Measurements from ENCODE around the gene MECP2.

Gene MECP2

GRCh38 chrX:154030715-154031305 lies 66.7 kb downstream of the MECP2 start:
- DNase-seq = no peak

- DNase-seq = no peak
Observed at GRCh38 chrX:154030266-154030665, 67.3 kb downstream of the MECP2 start.

DNA sequence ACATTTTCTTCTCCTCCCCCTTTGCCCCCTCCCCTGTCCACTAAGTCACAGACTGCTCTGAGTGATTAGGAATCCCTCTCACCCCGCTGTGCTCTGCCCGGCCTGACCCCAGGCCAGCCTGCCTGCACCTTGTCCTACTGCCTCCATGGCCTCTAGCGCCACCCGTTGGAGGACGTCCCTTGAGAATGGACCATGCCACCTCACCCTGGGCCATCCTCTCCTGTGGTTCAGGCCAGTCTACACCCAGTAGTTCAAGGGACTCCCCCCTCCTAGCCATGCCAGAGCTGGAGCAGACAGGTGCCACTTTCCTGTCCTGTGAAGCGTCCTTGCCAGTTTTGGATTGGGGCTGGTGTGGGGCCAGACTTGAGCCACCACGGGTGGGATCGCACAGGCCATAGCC lies 68.1 kb downstream of the MECP2 start:
- DNase-seq = no peak

DNA sequence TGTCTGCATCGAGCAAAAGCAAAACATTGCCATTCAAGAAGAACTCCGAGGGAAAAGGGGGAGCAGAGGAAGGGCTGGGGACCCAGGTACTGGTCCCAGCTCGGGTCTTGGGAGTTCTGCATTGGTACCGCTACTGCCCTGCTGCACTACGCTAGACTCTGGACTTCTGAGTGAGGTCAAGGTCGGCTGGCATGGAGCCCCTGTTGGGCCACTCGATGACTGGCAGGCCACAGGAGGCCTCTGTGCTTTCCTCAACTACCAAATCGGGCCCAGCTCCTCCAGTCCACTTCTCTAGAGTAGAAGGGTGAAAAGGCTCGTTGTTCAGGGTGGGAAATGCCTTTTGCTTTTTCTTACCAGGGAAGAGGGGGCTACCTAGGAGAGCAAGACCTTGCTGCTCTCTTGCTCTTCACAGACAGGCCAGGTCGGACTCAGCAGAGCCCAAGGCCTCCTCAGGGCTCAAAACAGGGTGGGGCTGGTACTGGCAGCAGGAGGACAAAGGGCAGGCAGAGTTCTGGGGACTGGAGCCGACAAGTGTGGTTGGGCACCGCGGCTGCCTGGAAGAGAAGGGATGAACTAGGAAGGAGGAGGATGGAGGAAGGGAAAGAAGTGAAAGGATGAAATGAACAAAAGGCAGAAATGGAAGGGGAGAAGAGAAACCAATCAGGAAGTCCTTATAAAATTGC lies 68.9 kb downstream of the MECP2 start:
- DNase-seq = no peak

- DNase-seq = no peak
Observed at GRCh38 chrX:154027986-154028385, 69.5 kb downstream of the MECP2 start.

DNA sequence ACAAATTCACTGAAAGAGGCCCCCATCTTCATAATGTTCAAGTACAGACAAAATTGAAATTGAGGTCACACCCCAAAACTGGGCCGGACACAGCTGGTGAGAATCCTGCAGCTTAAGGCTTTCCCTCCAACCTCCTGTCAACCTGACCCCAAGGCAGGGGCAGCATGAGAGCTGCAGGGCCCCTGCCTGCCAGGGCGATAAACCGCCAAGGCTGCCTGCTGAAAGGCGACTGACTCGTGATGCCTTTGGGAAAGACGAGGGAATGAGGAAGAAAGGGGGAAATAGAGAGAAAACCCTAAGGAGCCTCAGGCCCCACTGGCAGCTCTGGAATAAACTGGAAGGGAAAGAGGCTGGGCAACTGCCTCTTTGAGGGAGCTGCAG lies 70.5 kb downstream of the MECP2 start:
- DNase-seq = no peak

DNA sequence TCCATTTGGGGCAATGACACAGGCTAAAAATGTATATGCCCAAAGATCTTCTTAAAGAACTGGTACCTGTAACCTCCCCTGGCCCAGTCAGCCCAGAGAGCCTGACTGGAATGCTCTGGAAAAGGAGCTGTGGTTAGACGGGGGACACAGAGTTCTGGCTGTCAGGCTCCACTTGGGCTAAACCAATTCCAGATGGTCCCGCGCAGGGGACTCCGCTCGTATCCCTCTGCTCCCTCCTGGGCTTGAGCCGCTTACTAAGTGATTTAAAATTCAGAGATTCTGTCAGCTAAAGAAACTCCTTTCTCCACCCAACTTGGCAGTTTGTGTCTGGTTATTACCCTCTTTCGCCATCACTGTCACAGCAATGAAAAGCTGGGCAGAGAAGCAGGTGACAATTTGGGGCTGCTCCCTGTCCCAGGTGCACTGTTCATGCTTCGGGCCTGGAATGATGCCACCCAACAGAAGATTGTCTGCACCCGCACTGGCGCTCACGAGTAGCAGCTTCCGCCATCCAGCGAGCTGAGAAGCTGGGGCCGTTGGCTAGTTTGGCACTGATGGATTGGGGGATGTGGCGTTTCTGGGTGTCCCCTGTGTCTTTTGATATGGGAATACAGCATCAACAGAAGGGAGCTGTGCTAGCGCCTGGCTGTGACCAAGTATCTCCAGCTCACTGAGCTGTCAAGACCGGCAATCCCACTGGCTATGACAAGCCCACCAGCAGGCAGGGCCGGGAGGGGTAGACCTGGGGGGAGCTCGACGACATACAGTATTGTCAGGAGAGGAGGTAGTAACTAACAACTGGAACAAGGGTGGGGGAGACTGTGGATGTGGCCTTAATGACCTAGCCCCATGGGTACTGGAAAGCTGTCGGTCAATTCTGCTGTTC lies 71.1 kb downstream of the MECP2 start:
- DNase-seq = no peak

DNA sequence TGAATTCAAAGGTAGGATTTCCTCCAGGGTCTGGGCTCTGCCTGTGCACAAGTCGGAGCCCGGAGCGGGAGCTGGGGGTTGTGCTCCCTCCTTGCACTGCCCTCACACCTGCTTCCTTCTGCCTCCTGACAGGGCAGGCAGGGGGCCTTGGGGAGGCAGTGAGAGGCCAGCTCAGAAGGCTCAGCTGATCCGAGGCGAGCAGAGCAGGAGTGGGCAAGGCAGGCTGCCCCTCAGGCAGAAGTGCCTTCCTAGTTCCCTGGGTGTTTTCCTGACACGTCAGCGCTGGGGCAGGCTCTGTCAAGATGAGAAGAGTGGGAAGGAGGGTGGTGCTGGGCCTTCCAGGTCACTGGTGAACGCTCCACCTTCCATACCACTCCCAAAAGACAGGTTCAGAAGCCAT lies 72.3 kb downstream of the MECP2 start:
- DNase-seq = no peak

- no peak for DNase-seq
Observed at GRCh38 chrX:154024271-154024670, 73.2 kb downstream of the MECP2 start.

DNA sequence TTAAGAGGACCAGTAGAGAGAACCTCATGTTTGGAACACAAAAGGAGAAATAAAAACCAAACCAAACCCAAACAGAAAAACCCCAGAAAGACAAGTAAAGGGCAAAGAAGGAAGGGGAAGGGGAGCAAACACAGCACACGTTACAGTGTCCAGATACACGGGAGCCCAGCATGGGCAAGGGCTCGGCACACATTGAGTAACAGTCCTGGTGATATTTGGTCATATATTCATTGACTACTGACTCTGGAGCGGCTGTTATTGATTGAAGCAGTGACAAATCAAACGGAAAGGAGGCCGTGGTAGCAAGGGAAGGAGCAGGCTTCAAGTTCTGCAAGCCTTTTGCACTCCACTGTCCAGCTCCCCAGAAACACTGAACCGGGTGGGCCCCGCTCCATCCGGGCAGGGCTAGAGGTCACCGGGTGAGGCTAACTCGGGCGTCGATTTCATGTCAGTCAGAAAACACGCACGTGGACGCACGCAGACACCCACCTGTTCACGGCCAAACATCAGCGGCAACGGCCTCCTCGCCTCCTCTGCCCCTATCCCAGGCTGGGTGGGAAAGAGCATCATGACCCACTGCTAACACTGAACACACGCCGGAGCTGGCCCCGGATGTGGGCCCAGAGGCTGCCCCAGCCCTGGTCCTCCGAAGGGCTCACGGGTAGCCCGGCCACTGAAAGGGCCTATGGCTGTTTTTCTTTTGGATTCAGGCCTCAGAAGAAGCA lies 74.1 kb downstream of the MECP2 start:
- no peak for DNase-seq

DNA sequence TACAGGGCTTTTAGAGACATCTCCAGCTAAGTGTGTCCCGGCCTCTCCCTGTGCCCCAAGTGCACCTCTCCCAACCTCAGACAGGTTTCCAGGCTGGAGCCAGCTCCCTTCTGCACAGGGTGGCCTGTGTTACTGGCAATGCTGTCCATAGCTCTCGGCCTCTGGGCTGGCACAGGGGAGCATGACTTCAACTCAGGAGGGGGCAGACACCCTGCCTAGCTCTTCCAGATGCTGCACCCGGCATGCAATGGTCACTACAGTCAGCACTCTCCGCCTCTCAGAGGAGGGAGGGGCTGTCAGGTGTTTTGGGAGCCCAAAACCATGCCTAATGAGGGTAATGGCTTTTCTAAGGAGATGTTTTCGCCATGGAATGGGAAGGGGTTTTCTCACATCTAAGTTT lies 75.4 kb downstream of the MECP2 start:
- no peak for DNase-seq

GRCh38 chrX:154021131-154021611 lies 76.3 kb downstream of the MECP2 start:
- no peak for DNase-seq

GRCh38 chrX:154020536-154021115 lies 76.9 kb downstream of the MECP2 start:
- no peak for DNase-seq

- DNase-seq = peak in 1 of 2 donors; percentile 43
Observed at GRCh38 chrX:154019633-154020528, 77.6 kb downstream of the MECP2 start, which contains the start of gene IRAK1. Gene IRAK1 (minus strand): TSS chrX:154019902. CDS start chrX:154019812, 90 bp downstream.

DNA sequence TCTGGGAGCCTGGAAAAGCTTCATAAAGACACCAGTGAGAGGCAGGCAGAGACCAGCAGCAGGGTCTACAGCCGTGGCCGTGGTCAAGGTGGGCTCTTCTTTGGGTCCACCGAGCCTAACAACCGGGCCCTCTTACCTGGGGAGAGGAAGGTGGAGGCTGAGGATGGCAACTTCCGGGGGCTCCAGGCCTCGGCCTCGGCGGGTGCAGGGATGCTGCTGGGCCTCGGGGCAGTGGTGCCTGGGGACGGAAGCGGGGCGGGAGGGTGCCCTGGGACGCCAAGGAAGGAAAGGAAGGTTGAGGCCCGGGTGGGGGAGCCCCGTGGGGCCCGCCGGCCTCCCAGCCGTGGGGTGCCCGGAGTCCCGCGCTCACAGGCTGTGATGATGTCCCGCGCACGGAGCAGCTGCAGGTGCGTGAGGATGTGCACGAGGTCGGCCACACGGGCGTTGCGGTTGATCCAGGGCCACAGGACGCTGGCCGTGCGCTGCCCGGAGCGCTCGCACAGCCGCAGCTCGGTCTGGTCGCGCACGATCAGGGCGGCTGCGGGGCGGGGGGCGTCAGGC lies 78.4 kb downstream of the MECP2 start:
- no peak for DNase-seq

DNA sequence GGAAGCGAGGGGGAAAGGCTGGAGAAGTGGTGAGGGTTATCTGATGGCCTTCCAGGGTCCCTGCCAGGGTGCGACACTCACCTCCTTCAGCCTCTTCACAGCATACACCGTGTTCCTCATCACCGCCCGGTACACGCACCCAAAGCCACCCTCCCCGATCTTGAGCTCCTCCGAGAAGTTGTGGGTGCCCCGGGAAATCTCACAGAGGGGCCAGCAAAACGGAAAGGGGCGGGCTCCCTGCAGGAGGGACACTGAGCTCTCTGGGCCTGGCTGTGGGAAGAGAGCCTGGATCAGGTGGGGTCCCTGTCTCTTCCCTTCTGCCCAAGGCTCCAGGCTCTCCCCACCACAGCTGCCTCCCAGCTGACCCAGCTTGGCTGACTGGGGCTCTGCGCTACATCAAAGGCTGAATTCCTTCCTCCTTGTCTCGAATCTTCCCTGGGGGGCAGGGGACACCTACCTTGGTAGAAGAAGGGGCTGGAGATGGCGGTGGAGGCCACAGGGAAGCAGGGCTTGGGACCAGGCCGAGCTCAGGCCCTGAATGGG lies 78.9 kb downstream of the MECP2 start:
- DNase-seq = no peak

- no peak for DNase-seq
Observed at GRCh38 chrX:154017766-154018517, 79.6 kb downstream of the MECP2 start.

DNA sequence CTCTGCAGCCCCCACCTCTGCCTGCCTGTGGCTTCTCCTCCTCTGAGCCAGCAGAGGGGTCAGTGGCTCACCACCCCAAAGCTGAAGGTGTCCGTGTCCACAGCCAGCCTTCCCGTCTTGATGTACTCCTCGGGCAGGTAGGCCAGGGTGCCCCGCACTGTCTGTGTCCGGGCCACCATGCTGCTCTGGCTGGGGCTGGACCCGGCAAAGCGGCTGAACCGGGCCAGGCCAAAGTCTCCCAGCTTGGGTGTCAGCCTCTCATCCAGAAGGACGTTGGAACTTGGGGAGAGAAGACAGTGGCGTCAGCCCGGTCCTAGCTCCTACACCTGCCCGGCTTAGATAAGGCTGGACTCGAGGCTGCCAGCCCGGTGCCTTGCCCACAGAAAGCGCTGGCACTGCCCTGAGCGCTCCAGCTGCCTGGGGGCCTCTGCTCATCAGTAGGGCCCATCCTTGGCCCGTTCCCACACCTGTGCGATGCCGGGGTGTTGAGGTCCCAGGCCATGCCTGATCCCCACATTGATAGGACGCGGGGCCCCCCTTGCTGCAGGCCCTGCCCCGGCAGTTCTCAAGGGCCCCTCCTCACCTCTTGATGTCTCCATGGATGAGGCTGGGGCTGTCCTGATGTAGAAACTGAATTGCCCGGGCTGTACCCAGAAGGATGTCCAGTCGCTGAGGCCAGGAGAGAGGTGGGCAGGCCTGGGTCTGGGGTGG lies 81.0 kb downstream of the MECP2 start:
- DNase-seq = no peak

- no peak for DNase-seq
Observed at GRCh38 chrX:154015581-154016264, 81.8 kb downstream of the MECP2 start.

Data from stimulated activated CD4-positive, alpha-beta T cell treated with anti-CD3 and anti-CD28 coated beads, Interleukin-2, amount 100 ng/mL, for 48 hours (primary cell).